T-helper 22 cell (primary cell): ENCODE measurements around the gene AP2A1.

ENCODE experiments used
- DNase-seq: peaks from one replicate; pipeline ENCODE4 v3.0.0-alpha.2; 2020; ENCODE audit warnings: low read depth

The AP2A1 gene

DNA sequence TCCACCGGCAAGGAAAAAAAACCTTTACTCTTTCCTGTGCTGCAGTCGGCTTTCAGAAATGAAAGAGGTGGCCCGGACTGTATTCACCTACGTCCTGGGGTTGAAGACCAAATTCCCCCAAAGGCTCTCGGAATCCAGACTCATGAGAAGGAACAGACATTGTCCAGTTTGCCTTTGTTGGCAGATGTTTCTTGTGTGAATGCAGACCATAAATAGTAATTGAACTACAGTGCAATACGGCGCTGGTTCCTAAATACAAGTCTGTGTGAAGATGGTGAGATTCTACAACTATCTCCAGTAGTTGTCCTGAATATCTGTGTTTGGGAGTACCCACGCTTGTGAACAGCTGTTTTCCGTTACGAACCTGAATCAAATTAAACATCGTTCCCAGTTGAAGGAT lies 72.9 kb downstream of the AP2A1 start:
- no peak for DNase-seq

DNA sequence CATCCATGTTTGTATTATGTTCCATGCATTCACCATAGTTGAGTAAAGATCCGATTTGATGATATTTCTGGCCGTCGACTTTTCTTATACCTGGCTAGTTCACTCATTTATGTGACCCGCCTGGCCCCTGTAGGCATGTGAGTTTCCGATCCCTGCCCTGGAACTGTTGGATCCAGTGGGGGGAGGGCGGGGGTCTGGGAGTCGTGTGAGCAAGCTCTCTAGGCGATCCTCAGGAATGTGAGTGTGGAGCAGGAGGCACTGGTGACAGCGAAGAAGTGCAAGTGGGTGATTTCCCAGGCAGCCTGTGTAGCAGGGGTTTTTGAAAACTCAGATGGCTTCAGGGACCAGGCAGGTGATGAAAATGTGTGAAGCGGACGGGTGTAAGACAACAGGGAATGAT lies 73.5 kb downstream of the AP2A1 start:
- DNase-seq: no peak

DNA sequence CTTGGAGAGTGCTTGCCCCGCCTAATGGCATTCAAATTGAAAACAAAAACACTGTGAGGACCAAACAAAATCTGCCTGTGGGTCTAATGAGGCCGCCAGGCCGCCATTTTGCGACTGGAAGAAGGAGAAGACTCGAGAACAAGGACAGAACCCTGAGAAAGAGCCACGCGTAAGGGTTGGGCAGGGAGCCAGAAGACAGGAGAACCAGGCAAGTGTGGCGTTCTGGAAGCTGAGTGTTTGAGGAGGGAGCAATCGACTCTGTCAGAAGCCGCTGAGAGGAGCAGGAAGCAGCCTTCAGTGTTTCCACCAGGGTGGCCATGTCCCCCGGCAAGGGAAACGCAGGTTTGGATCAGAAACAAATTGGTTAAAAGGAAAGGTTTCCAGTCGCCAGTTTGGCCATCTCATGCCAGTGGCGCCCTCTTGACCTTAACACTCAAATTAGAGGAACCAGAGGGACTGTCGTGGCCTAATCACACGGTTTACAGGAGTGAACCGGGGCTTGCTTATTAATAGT lies 74.0 kb downstream of the AP2A1 start:
- DNase-seq: no peak

DNA sequence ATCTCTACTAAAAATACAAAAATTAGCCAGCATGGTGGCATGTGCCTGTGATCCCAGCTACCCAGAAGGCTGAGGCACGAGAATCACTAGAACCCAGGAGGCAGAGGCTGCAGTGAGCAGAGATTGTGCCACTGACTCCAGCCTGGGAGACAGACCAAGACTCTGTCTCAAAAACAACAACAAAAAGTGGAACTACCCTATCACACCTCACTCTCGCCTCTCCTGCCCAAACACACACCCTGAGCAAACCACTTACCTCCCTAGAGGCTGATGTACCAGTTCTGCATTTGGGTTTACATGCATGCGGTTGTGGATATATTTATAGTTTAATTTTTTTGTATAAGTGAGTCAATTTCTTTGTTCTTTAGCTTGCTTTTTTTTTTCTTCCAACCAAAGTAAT lies 76.5 kb downstream of the AP2A1 start:
- no peak for DNase-seq

DNA sequence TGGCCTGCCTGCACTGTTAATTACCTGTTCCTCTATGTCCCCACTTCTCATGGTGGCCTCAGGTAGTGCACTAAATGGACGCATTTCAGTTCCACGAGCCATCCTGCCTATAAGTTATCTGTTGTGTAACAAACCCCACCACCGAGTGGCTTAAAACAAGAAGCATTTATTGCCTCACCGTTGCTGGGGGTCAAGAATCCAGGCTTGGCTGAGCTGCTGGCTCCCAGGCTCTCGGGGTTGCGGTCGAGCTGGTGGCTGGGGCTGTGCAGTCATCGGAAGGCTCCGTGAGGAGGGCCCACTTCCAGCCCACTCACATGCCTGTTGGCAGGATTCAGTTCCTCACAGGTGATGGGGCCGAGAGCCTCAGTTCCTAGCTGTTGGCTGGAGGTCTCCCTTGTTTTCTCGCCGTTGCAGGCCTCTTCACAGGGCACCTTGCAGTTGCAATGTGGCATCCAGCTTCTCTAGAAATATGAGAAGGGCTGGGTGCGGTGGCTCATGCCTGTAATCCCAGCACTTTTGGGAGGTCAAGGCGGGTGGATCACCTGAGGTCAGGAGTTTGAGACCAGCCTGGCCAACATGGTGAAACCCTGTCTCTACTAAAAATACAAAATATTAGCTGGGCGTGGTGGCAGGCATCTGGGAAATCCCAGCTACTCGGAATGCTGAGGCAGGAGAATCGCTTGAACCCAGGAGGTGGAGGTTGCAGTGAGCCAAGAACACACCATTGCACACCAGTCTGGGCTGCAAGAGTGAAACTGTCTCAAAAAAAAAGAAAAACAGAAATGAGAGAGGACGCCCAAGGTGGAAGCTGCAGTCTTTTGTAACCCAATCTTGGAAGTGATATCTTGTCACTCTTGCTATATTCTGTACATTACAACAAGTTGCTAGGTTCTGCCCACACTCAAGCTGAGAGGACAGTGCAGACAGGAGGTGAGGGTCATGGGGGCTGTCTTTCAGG lies 77.6 kb downstream of the AP2A1 start:
- DNase-seq: no peak

DNA sequence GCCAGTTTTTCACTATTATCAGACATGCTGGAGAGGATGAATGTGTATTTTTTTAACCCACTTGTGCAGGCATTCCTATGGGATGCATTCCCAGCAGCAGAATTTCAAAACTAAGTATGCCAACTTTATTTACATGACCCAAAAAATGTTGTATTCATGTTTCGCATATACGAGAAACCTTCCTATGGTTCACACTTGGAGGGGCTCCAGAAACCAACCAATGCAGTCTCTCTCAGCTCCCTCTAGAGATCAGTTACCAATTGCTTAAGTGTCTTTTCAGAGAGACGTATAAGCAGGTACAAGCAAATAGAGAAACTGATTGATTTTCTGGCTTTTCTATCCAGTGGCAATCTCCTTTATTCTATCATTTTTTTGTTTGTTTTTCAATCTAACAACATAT lies 78.6 kb downstream of the AP2A1 start:
- no peak for DNase-seq

DNA sequence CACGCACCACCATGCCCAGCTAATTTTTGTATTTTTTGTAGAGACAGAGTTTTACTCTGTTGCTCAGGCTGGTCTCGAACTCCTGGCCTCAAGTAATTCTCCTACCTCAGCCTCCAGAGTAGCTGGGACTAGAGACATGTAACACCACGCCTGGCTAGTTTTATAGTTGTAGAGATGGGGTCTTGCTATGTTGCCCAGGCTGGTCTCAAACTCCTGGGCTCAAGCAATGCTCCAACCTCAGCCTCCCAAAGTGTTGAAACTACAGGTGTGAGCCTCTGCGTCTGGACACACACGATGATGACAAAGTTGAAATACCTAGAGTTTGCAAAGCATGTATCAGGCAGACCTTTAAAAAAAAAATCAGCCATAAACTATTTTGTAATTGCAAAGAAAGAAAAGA lies 79.6 kb downstream of the AP2A1 start:
- DNase-seq: no peak

DNA sequence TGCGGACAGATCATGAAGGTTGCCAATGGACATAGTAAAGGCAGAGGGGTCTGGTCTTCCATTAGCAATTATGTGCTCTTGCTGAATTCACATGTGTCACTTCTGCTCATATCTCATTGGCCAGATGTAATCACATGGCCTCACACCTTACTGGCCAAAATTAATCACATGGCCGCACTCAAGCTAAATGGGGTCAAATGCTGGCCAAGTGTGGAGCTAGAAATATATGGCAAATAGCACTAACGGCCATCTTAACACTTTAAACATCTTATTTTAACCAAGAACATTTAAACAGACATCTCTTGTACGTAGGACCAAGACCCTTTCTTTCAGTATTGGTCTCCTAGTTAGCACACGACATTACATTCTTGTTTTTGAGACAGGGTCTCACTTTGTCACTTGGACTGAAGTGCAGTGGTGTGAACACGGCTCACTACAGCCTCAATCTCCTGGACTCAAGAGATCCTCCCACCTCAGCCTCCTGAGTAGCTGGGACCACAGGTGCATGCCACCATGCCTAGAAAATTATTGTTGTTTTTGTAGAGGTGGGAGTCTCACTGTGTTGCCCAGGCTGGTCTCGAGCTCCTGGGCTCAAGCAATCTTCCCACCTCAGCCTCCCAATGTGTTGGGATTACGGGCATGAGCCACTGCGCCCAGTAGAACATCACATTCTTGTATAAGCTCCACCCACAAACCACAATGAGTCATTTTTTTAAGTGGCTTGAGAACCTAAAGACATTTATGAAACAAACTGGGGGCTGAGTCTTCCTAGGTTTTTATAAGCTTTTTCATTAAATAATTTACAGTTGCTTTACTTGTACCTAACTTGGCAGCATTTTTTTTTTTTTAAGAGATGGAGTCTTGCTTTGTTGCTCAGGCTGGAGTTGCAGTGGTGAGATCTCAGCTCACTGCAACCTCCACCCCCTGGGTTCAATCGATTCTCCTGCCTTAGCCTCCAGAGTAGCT lies 81.2 kb downstream of the AP2A1 start:
- DNase-seq: no peak

DNA sequence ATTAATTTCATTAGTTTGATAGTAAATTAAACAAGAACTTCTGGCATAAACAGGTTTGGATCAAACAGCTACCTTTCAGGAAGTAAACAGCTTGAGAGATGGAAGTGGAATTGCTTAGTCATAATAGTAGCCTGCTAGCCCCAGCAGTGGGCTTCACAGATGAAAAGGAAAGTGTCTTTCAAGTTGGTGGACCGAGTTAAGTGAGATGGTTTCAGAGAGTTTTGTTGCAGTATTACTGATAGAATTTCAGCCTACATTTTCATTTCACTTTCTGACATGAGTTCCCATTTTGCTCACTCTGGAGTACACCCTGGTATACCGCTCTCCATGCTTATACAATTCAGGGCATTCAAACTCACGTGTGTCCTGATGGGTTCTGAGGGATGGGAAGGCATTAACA lies 82.1 kb downstream of the AP2A1 start:
- no peak for DNase-seq

DNA sequence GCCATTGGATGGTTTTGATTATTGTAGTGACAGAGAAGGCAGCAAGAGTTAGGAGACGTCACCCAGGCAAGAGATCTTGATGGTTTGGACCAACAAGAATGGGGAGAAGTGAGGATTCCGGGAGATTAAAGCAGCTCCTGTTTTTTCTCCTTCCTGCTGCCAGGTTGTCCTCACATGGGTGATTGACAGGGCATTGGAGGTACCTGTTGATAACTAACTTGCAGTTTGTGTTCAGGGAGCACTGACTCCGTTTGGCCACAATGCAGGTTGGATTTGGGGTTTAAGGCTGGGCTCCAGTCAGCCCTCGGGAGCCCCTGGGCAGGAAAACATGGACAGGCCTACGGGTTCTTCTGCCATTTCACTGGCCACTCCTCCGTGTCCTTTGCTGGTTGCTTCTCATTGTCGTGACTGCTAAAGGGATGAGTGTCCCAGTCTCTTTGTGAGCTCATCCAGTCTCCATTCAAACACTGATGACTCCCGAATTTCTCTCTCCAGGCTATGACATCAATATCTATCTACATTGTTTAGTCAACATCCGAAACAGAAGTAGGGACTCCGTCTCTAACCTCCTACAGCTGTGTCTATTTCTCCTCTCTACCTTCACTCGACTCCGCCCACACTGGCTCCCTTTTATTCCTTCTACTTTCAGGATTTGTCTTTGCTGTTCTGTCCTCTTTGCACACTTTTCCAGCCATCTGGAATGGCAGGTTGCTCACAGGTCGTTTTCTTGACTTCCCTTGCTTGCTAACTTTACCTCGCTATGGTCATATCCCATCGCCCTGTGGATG lies 82.8 kb downstream of the AP2A1 start:
- DNase-seq: no peak

DNA sequence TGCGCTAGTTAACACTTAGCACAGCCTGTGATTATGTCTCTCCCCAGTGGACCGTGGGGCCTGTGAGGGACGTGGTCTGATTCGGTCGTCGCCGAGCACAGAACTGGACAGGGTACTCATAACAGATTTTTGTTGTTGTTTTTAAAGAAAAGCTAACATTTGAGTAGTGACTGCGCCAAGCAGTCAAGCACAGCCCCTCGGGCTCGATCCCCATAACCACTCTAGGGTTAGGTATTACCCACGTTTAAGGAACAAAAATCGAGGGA lies 83.4 kb downstream of the AP2A1 start:
- no peak for DNase-seq

DNA sequence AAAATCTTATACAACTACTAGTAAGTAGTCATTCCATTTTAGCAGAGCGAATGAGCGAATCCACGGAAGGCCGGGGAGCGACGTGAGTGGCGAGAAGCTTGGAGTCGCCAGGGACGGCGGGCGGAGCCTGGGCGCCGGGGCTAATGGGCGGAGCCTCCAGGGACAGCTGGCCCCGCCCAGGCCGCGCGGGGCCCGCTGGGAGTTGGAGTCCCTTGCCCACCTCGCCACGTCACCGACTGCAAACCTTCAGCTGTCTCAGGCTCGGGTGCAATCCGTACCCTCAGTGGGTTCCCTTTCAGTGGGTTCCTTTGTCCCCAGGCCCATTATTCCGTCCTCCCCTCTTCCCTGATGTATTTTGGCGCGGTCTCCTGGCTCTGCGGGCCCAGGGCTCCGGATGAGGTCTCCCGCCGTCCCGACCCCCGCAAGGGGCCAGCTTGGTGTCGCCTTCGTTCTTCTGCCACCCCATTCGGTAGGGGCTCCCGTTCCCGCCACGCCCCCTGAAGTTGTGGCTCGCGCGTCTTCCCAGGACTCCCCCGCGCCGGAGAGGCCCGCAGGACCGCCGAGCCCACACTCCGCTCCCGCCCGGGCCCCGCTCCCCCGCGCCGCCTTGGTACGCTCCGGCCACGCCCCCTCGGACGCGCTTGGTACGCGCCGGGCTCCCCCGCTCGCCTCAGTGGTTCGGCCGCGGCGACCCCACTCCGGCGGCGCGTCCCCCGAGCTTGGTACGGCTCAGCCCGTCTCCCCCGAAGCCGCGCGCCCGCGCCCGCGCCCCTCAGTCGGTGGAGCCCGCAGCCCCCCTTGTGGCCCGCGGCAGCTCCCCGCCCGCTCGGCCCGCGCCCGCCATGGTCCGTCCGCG lies 83.9 kb downstream of the AP2A1 start, which contains the start of gene PTOV1:
PTOV1 (plus strand) TSS at position 673 of the 856 bp plus-strand sequence.
- DNase-seq: peak; percentile 76

DNA sequence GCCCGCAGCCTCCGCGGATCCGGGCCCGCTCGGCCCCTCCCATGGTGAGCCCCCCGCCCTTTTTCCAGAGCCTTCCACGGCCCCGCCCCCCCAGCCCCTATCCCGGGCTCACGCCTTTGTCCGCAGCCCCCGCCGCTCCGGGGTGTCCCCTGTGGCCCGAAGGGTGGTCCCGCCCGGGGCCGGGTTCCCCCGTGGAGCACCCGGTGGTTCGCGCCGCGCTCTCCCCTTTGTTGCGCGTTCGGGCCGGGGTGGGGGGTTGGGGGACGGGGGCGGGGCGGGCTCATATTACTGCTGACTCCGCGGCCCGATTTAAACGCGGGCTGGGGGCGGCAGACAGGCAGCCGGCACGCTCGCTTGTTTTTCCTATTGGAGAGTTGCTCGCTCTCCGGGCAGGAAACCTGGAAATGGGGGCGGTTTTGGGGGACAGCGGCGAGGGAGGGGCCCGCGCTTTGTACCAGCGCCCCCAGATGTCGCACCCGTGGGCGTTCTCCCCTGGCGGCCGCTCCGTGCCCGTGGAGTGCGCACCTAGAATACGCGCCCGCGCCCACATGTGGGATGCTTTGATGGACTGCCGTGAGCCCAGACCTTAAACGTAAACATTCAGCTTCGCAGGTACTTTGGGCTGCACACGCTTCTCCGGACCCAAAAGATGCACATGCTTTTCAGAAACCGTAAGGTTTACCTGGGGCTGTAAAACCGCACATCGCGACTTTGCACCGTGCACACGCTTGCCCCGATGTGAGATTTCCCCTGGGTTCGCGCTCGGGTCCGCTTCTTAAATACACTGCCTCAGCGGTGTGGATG lies 84.9 kb downstream of the AP2A1 start:
- DNase-seq: no peak

DNA sequence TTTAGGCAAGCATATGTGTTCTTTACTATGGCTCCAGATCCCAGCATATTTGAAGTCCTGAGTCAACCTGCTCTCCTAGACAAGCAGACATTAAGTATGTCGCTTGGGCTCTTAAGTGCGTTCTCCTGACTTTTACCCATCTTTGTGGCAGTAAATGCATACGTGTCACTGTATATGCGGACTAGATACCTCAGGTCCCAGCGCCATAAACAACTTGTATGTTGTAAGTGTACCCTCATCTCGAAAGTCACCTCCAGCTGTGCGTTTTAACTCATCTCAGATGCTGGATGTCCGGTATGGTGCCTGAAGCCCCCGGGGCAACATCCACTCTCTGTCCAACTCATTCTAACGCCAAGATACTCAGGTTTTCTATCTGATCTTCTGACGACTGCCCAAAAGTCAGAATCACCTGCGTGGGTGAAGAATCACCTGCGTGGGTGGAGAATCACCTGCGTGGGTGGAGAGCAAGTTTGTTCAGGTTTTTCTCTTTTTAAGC lies 85.9 kb downstream of the AP2A1 start:
- no peak for DNase-seq

DNA sequence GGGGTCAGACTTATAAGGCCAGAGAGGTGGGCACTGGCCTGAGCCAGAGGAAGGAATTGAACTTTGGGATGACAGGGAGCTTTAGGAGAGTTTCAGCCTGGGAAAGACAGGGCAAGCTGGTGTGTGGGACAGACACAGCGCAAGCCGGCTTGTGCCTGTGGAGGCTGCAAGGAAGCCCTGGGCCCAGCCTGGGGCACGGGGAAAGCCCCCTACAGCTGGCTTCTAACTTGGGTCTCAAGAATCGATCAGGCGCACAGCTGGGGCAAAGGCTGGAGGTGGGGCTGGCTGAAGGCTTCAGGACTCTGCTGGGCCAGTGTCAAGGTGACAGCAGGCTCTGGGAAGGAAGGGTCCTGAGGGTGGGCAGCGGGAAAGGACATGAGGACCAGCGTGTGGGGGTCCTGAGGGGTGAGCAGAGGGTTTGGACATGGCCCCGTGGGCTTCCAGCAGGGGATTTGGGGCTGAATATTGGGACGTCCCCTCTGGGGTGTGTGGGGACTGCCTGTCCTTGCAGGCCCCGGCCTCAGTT lies 87.1 kb downstream of the AP2A1 start:
- DNase-seq: no peak

DNA sequence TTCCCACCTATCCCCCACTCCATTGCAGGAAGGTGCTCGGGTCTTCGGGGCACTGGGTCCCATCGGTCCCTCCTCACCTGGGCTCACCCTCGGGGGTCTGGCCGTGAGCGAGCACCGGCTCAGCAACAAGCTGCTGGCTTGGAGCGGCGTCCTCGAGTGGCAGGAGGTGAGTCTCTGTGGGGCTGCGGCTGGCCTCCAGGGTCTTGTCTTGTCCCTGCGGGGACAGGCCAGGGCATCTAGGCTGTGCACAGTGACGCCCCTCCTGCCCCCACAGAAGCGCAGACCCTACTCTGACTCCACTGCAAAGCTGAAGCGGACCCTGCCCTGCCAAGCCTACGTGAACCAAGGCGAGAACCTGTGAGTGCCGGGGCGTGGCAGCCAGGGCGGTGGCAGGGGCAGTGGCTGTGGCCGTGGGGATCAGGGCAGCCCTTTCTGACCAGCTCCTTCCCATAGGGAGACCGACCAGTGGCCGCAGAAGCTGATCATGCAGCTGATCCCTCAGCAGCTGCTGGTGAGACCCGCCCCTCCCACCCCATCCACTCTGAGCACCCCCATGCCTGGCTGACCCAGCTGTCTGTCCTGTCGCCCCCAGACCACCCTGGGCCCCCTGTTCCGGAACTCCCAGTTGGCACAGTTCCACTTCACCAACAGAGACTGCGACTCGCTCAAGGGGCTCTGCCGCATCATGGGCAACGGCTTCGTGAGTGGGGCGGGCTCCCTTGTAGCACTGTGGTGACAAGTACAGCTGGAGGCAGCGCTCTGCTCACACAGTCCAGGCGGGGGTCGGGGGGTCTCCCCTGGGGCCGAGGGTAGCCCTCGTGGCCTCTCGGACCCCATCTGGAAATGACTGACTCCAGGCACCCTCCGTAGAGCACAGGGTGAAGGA lies 87.8 kb downstream of the AP2A1 start:
- no peak for DNase-seq

DNA sequence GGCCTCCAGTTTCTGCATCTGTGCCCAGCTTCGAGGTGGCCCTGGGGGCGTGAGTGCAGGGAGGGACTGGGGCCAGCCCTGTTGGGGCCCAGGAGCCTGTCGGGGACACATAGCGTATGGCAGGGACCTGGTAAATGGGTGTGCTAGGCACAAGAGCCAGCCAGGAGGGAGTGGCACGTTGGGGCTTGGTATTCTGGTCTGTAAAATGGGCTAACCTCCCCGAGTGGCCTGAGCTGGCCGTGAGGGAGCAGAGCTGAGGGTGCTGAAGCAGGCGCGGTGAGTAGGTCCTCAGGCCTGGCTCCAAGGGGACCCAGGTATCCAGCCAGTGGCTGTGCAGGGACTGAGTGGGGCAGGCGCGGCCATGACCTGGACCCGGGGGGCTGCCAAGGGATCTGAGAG lies 88.5 kb downstream of the AP2A1 start:
- DNase-seq: no peak

DNA sequence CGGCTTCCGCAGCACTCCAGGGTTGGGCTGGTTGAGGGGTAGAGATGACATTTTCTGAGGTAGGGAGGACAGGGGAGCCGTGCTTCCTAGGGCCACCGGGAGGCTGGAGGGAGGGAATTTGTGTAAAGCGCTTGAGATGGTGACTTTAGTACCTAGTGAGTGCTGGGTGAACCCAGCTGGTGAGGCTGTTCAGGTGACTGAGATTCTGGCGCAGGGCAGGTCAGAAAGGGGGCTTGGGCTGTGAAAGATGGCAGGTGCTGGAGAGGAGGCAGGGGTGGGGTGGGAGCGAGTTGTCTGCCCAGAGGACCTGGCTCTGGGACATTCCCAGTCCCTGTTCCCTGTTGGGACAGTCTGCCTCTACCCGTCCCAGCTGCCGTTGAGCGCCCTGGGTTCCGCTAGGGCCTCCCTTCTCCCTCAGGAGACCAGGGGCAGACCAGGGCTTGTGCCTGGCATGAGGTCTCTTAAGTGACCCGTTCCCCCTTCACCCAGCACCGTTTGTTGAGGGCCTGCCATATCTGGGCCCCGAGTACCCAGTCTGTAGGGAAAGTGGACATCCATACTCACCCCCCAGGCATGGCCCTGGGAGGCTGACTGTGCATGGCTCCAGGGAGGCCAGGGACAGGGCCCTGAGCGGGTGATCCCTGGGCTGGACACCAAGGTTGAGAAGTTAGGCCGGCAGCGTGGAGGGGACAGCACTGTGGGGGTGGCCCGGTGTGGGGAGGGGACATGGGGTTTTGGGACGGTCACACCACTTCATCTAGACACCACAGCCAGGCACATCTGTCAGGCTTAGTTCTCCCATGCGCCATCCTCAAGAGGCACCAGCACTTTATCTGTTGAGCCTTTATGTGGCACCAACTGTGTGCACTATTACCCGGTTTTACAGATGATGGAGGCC lies 89.1 kb downstream of the AP2A1 start:
- DNase-seq: no peak
